H9 (cell line): ENCODE results near the gene ACADS. TPM values are rescaled to one million over a fixed set of nuclear protein-coding genes. Genes with fewer than 3 reads are reported as not detected.
A peak's percentile ranks its signal among the peaks of the same experiment; 100 is the strongest.

Experiments
- DNase-seq: peaks from one replicate; pipeline ENCODE4 v3.0.0-alpha.2; 2017
- H2AFZ ChIP-seq: one replicate; pipeline ENCODE4 v1.6.1; 2013; ENCODE audit warnings: mild to moderate bottlenecking, low read length, control low read depth, moderate library complexity
- H2AK5ac ChIP-seq: 2 replicates; pipeline ENCODE4 v1.6.1; 2013; ENCODE audit warnings: low read length, control low read depth, mixed read lengths; ENCODE audit not compliant: insufficient read length
- H2BK120ac ChIP-seq: one replicate; pipeline ENCODE4 v1.6.1; 2013; ENCODE audit warnings: low read depth, mild to moderate bottlenecking, low read length, control low read depth, inconsistent platforms; ENCODE audit not compliant: poor library complexity, severe bottlenecking
- H2BK12ac ChIP-seq: 2 replicates; pipeline ENCODE4 v1.6.1; 2013; ENCODE audit warnings: low read length, control low read depth, mixed read lengths, low read depth; ENCODE audit not compliant: insufficient read length
- H2BK15ac ChIP-seq: 2 replicates; pipeline ENCODE4 v1.6.1; 2013; ENCODE audit warnings: low read depth, low read length, control low read depth
- H2BK20ac ChIP-seq: one replicate; pipeline ENCODE4 v1.6.1; 2013; ENCODE audit warnings: low read depth, mild to moderate bottlenecking, low read length, control low read depth, inconsistent platforms; ENCODE audit not compliant: poor library complexity, severe bottlenecking
- H2BK5ac ChIP-seq: 2 replicates; pipeline ENCODE4 v1.6.1; 2013; ENCODE audit warnings: low read length, control low read depth, mixed read lengths; ENCODE audit not compliant: insufficient read length
- H3K14ac ChIP-seq: 2 replicates; pipeline ENCODE4 v1.6.1; 2013; ENCODE audit warnings: low read length, control low read depth; ENCODE audit not compliant: insufficient read depth
- H3K18ac ChIP-seq: 2 replicates; pipeline ENCODE4 v1.6.1; 2013; ENCODE audit warnings: low read depth, mild to moderate bottlenecking, mixed read lengths, low read length, control low read depth; ENCODE audit not compliant: insufficient read length
- H3K23ac ChIP-seq: 2 replicates; pipeline ENCODE4 v1.6.1; 2013; ENCODE audit warnings: low read length, control low read depth, mixed read lengths, low read depth; ENCODE audit not compliant: insufficient read length
- H3K23me2 ChIP-seq: 2 replicates; pipeline ENCODE4 v1.6.1; 2013; ENCODE audit warnings: low read depth, mild to moderate bottlenecking, mixed read lengths, low read length, control low read depth; ENCODE audit not compliant: insufficient read length, poor library complexity, severe bottlenecking
- H3K27ac ChIP-seq: 2 replicates; pipeline ENCODE4 v1.5.1; 2013; ENCODE audit warnings: low read length, control low read depth, mixed read lengths, low read depth; ENCODE audit not compliant: insufficient read length
- H3K27me3 ChIP-seq: 2 replicates; pipeline ENCODE4 v1.6.1; 2013; ENCODE audit warnings: low read length, control low read depth, inconsistent platforms; ENCODE audit not compliant: insufficient read depth
- H3K4ac ChIP-seq: 2 replicates; pipeline ENCODE4 v1.6.1; 2013; ENCODE audit warnings: low read depth, mild to moderate bottlenecking, control low read depth, inconsistent platforms, low read length, moderate library complexity
- H3K4me1 ChIP-seq: 2 replicates; pipeline ENCODE4 v1.6.1; 2013; ENCODE audit warnings: low read length, control low read depth, inconsistent platforms; ENCODE audit not compliant: insufficient read depth
- H3K4me2 ChIP-seq: 2 replicates; pipeline ENCODE4 v1.6.1; 2013; ENCODE audit warnings: low read length, control low read depth, mixed read lengths; ENCODE audit not compliant: insufficient read length, insufficient read depth
- H3K56ac ChIP-seq: 2 replicates; pipeline ENCODE4 v1.6.1; 2013; ENCODE audit warnings: low read depth, mild to moderate bottlenecking, mixed read lengths, low read length, control low read depth; ENCODE audit not compliant: insufficient read length
- H3K79me1 ChIP-seq: 2 replicates; pipeline ENCODE4 v1.6.1; 2013; ENCODE audit warnings: low read depth, mild to moderate bottlenecking, moderate library complexity, low read length, control low read depth, inconsistent platforms; ENCODE audit not compliant: insufficient read depth, poor library complexity, severe bottlenecking
- H3K79me2 ChIP-seq: 2 replicates; pipeline ENCODE4 v1.6.1; 2013; ENCODE audit warnings: low read length, control low read depth, inconsistent platforms; ENCODE audit not compliant: insufficient read depth
- H3K9ac ChIP-seq: 2 replicates; pipeline ENCODE4 v1.6.1; 2013; ENCODE audit warnings: low read length, control low read depth, mixed read lengths; ENCODE audit not compliant: insufficient read length; ENCODE audit errors: extremely low read depth
- H3K9me3 ChIP-seq: one replicate; pipeline ENCODE4 v1.6.1; 2013; ENCODE audit warnings: low read depth, low read length, inconsistent platforms; ENCODE audit not compliant: control insufficient read depth
- H3T11ph ChIP-seq: one replicate; pipeline ENCODE4 v1.6.1; 2013; ENCODE audit warnings: mild to moderate bottlenecking, low read length, control low read depth, inconsistent platforms
- H4K20me1 ChIP-seq: one replicate; pipeline ENCODE4 v1.6.1; 2013; ENCODE audit not compliant: control insufficient read depth, insufficient read length, insufficient read depth
- H4K5ac ChIP-seq: 2 replicates; pipeline ENCODE4 v1.6.1; 2013; ENCODE audit warnings: low read depth, mild to moderate bottlenecking, mixed read lengths, low read length, control low read depth; ENCODE audit not compliant: insufficient read length
- H4K8ac ChIP-seq: replicated peaks from 2 replicates; pipeline ENCODE4 v1.6.1; 2013; ENCODE audit warnings: low read length, control low read depth, mixed read lengths, low read depth; ENCODE audit not compliant: insufficient read length
- H4K91ac ChIP-seq: 2 replicates; pipeline ENCODE4 v1.6.1; 2013; ENCODE audit warnings: low read depth, mild to moderate bottlenecking, moderate library complexity, mixed read lengths, low read length, control low read depth; ENCODE audit not compliant: insufficient read length
- H3K27ac Mint-ChIP-seq, 3 experiments: 2 replicates in 2 of 3; 3 replicates in 1 of 3; pipeline ENCODE4 v1.8.0; 2020 to 2021; ENCODE audit warnings: mixed read lengths in 3 of 3, mild to moderate bottlenecking in 1 of 3, moderate library complexity in 1 of 3
- H3K27me3 Mint-ChIP-seq: 2 replicates; pipeline ENCODE4 v1.8.0; 2021; ENCODE audit warnings: low read depth, mild to moderate bottlenecking, moderate library complexity, mixed read lengths
- H3K36me3 Mint-ChIP-seq, 3 experiments: 2 replicates in 2 of 3; 3 replicates in 1 of 3; pipeline ENCODE4 v1.8.0; 2020 to 2021; ENCODE audit warnings: low read depth in 3 of 3, mixed read lengths in 3 of 3; ENCODE audit not compliant: insufficient read depth in 1 of 3
- H3K4me1 Mint-ChIP-seq, 2 experiments: 2 replicates each; pipeline ENCODE4 v1.8.0; 2020; ENCODE audit warnings: mixed read lengths in 2 of 2
- H3K4me3 Mint-ChIP-seq, 2 experiments: 2 replicates in 1 of 2; 3 replicates in 1 of 2; pipeline ENCODE4 v1.8.0; 2020 to 2021; ENCODE audit warnings: mild to moderate bottlenecking in 2 of 2, mixed read lengths in 2 of 2, moderate library complexity in 1 of 2
- H3K9me3 Mint-ChIP-seq, 2 experiments: 2 replicates in 1 of 2; 3 replicates in 1 of 2; pipeline ENCODE4 v1.8.0; 2020; ENCODE audit warnings: mild to moderate bottlenecking in 2 of 2, mixed read lengths in 2 of 2, moderate library complexity in 1 of 2
- WGBS: extraction: QIAGEN DNeasy Blood & Tissue Kit; methylation state at CpG from one replicate; pipeline ENCODE4 v1.1.7; 2013; ENCODE audit warnings: missing lambda C conversion rate, low lambda C conversion rate, mixed read lengths; ENCODE audit not compliant: insufficient read length; ENCODE audit errors: extremely low coverage; 5-methylcytosine and 5-hydroxymethylcytosine counted together
- total RNA-seq: library from RNA; stranded (reverse); gene quantifications from 2 replicates; pipeline ENCODE4 v1.2.1, GENCODE V29; 2021
- TF ChIP-seq, protein P1 (sequence below): fragments of 200-600 bp; sonication (generic); conservative IDR thresholded peaks from 3 replicates; pipeline ENCODE4 v1.8.0; 2021; ENCODE audit warnings: antibody characterized with exemption, mild to moderate bottlenecking

The ACADS gene
- total RNA-seq, 1 experiment from 2014 or later = 8.3 TPM

DNA sequence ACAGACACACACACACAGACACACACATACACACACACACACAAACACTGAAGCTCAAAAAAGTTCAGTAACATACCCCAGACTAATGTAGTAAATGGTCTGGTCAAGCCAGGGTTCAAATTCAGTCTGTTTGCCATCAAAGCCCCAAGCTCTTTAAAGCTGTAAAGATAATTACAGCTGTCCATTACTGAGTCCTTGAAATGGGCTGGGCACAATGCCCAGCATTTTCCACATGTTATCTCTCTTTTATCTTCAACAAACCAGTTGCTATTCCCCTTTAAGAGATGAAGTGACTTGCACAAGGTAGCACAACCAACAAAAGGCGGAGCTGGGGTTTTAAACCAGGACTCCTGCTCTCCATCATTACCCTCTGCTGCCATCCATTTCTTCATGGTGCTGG, 23.0 kb upstream of the ACADS start:
- H3K79me2 ChIP-seq = no peaks in the 10 kb centered on the region
- no peak overlapping the region for H4K5ac ChIP-seq
- no peak overlapping the region for H3K9ac ChIP-seq
- H2BK20ac ChIP-seq = no peak overlapping the region
- H3K14ac ChIP-seq = no peak overlapping the region
- no peaks in the 10 kb centered on the region for H3K79me1 ChIP-seq
- H2AK5ac ChIP-seq = no peak overlapping the region
- H3K4me1 ChIP-seq = no peaks in the 10 kb centered on the region
- H2BK12ac ChIP-seq = no peak overlapping the region
- H2AFZ ChIP-seq = no peak overlapping the region
- H3K4ac ChIP-seq = no peak overlapping the region
- no peak overlapping the region for H2BK15ac ChIP-seq
- Mint-ChIP-seq H3K4me1 (no peaks in the 10 kb centered on the region), H3K4me3 (no peak overlapping the region), H3K27ac (peak overlapping the region in 1 of 3 experiments; percentile 5; a peak in 1 of 7 replicates), H3K9me3 (no peaks in the 10 kb centered on the region), H3K27me3 (no peaks in the 10 kb centered on the region), H3K36me3 (peaks cover 25 to 52% (median 45%) of the 10 kb centered on the region in 3 experiments; a peak in 6 of 7 replicates)
- no peak overlapping the region for H3T11ph ChIP-seq
- no peaks in the 10 kb centered on the region for H3K27me3 ChIP-seq
- TF ChIP-seq, protein P1, sequence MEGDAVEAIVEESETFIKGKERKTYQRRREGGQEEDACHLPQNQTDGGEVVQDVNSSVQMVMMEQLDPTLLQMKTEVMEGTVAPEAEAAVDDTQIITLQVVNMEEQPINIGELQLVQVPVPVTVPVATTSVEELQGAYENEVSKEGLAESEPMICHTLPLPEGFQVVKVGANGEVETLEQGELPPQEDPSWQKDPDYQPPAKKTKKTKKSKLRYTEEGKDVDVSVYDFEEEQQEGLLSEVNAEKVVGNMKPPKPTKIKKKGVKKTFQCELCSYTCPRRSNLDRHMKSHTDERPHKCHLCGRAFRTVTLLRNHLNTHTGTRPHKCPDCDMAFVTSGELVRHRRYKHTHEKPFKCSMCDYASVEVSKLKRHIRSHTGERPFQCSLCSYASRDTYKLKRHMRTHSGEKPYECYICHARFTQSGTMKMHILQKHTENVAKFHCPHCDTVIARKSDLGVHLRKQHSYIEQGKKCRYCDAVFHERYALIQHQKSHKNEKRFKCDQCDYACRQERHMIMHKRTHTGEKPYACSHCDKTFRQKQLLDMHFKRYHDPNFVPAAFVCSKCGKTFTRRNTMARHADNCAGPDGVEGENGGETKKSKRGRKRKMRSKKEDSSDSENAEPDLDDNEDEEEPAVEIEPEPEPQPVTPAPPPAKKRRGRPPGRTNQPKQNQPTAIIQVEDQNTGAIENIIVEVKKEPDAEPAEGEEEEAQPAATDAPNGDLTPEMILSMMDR = no peak
- no peak overlapping the region for H2BK120ac ChIP-seq
- no peak overlapping the region for H3K4me2 ChIP-seq
- H3K9me3 ChIP-seq = no peaks in the 10 kb centered on the region
- no peaks in the 10 kb centered on the region for H3K23me2 ChIP-seq
- no peak for DNase-seq
- no peak overlapping the region for H3K18ac ChIP-seq
- H4K8ac ChIP-seq = no peak overlapping the region
- no CpG with 5 or more reads among the region's 1 CpG for WGBS
- no peak overlapping the region for H3K23ac ChIP-seq
- H4K91ac ChIP-seq = no peak overlapping the region
- H4K20me1 ChIP-seq = no peaks in the 10 kb centered on the region
- H2BK5ac ChIP-seq = no peak overlapping the region
- no peak overlapping the region for H3K56ac ChIP-seq
- no peak overlapping the region for H3K27ac ChIP-seq
